NOMO-1 treated with DMSO at 0.1 percent for 48 hours (cell line): ENCODE measurements around the gene CLN5.
"Not testable (repeated sequence)": the region's sequence is repeated elsewhere in the genome, so short reads cannot be mapped to it uniquely, and the experiment has no call there.

Experiments
- DNase-seq: peaks from one replicate; lab custom pipeline; 2025; ENCODE audit not compliant: unreplicated experiment; lab: John Stamatoyannopoulos, UW

The CLN5 gene

GRCh38 chr13:76991796-76992547 is at the start of gene CLN5:
CLN5 (plus strand) TSS chr13:76992081; CDS start chr13:76992099, 18 bp downstream.
- peak; percentile 93 for DNase-seq

- DNase-seq: no peak
These were observed 49.5 kb upstream of the CLN5 start for GRCh38 chr13:76942363-76942762.

DNA sequence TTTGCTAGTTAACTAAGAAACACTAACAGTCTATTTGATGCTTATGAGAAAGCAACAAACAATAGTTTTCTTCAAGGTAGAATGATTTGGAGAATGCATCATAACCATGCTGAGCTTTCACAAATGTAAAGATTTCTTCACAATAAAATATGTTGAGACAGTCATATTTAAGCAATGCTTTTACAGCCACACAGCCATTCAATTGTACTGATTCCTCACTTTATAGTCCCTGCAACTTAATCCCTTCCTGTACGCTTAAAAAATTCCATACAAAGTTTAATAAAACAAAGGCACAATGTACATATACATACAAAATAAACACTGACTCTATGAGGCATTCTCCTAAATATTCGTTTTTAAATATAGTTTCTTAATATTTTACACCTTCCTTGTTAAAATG is 48.2 kb upstream of the CLN5 start:
- DNase-seq: no peak

DNA sequence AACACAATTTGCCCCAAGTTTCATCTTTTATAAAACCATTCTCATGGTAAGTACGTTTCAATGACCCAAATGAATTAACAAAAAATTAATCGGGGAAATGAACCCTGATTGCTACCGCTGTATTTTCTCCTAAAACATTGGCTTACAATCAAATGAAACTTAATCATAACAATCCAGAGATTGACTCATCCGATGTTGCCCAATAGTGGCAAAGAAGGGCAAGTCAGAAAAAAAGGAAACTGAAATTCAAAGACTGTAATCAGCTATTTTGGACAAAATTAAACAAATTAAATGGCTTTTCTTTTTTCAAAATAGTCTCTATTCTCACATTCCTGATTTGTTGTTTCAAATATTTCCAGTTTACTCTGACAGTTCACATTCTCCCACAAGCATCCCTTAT is 47.4 kb upstream of the CLN5 start:
- DNase-seq: peak; percentile 77

- DNase-seq: peak; percentile 87
These were observed 43.7 kb upstream of the CLN5 start, which contains the start of gene ACOD1 for GRCh38 chr13:76948149-76948548. ACOD1 (plus strand) TSS chr13:76948511; CDS start chr13:76948559, 48 bp downstream.

DNA sequence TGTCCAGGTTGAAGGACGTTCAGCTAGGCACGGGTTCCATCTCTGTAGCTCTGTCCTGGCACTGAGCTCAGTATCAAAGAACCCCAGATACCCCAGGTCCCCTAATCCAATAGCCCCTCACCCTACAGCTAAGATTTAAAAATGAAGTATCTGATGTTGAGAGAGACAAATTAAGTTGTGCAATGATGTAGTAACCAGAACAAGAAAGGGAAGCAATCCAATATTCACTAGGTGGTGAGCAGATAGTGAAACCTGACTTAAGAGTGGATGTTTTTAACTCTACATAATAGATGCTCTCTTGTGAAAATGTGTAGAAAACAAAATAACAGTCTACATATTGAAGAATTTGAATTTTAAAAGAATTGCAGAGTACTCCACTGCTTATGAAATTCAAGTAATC is 41.8 kb upstream of the CLN5 start:
- peak; percentile 70 for DNase-seq

- no peak for DNase-seq
These were observed 37.9 kb upstream of the CLN5 start for GRCh38 chr13:76953968-76954367.

- no peak for DNase-seq
These were observed 37.3 kb upstream of the CLN5 start for GRCh38 chr13:76954538-76954937.

DNA sequence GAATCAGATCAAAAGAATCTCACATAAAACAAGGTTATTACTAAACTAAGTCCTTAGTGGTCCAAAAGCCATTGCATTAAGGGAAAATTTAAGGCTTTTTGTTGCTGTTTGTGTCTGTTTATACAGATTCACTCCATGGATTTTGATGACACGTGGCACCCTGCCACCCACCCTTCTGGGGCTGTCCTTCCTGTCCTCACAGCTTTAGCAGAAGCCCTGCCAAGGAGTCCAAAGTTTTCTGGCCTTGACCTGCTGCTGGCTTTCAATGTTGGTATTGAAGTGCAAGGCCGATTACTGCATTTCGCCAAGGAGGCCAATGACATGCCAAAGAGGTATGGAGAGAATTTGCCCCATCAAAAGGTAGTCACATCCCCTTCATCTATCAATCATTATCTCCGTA is 36.7 kb upstream of the CLN5 start:
- no peak for DNase-seq

GRCh38 chr13:76955661-76956060 is 36.2 kb upstream of the CLN5 start:
- no peak for DNase-seq

GRCh38 chr13:76958841-76959432 is 32.9 kb upstream of the CLN5 start:
- no peak for DNase-seq

DNA sequence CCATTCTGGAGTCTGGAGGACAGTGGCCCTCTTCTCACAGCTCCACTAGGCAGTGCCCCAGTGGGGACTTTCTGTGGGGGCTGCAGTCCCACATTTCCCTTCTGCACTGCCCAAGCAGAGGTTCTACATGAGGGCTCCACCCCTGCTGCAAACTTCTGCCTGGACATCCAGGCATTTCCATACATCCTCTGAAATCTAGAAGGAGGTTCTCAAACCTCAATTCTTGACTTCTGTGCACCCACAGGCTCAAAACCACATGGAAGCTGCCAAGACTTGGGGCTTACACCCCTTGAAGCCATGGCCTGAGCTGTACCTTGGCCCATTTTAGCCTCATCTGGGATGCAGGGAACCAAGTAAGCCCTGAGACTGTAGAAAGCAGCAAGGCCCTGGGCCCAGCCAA is 32.1 kb upstream of the CLN5 start:
- not testable (repeated sequence) for DNase-seq

DNA sequence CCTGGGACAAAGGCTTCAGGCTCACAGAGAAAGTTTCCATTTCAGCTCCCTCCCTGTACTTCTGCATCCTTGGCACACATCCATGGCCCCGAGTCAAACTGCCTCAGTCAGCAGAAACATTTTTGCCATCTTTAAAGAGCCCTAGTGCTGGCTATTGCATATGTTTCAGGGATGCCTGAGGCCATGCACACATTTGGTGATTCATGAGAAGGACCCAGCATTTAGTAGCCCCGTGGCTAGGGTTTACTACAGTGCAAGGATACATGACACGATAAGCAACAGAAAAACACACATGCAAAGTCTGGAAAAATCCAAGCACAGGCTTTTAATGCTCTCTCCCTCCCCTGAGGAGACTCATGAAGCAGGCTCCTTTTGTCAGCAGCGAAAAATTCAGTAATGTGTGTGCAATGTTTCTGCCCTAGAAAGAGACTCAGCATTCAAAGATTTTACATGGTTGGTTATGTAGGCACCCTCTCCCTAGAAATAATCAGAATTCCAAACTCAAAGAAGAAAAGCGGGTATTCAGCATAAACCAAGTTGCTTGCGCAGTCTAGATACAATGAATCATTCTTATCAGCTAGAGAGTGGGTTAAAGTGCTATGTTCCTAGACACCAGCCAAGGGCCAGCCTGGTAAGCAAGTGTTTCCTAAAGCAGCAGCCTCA is 26.0 kb upstream of the CLN5 start:
- no peak for DNase-seq

- no peak for DNase-seq
These were observed 24.9 kb upstream of the CLN5 start for GRCh38 chr13:76967031-76967430.

DNA sequence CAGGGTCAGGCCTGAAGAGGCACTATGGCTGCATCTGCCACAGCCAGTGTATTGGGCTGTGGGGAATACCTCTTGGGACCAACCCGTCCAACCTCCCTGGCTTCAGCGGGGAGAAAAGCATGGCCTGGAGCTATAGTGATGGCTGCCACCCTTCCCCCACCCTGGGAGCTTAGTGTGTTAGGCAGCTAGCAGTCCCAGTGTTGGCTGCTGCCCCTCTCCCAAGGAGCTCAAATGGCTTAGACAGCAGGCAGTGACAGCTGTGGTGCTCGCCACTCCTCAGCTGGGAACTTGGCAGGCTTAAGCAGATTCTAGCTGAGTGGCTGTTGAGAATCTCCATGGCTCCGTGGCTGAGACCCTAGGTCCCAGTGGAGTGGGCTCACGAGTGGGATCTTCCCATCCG is 23.8 kb upstream of the CLN5 start:
- DNase-seq: no peak

GRCh38 chr13:76969488-76970365 is 22.2 kb upstream of the CLN5 start:
- no peak for DNase-seq

DNA sequence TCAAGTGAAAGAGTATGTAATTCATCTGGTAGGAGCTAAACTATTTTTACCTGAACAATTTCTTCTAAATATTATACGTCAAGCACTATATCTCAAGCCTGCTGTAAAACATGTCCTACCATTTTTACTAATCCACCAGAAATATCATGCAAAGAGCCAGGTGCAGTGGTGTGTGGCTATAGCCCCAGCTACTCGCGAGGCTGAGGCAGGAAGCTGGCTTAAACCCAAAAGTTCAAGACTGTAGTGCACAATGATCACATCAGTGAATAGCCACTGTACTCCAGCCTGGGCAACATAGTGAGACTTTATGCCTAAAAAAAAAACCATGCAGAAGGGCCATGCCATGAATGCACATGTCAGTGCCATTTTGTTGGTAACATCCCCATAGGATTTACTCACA is 20.7 kb upstream of the CLN5 start:
- no peak for DNase-seq

GRCh38 chr13:76971851-76972829 is 19.7 kb upstream of the CLN5 start:
- DNase-seq: no peak

GRCh38 chr13:76973920-76974617 is 17.8 kb upstream of the CLN5 start:
- DNase-seq: no peak

DNA sequence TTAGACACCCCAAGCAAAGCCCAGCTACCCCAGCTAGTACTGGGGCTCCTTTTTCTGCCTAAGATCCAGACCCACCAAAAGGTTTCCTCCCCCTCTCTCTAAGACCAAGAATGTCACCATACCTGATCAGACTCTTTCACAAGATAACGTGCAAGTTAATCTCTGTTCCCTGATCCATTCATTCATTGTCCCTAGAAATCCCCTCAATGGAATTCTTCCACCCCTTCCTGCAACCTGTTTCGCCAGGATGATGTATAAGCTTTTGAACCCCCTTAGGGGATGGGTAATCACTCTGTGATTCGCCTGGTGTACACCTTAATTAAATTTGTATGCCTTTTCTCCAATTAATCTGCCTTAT is 17.3 kb upstream of the CLN5 start:
- DNase-seq: no peak
